Gastrocnemius medialis (tissue), 4 donors: Measurements from ENCODE around the gene PTPRE. TPM values are rescaled to one million over a fixed set of nuclear protein-coding genes. Genes with fewer than 3 reads are reported as not detected.

Experiments used
- ATAC-seq, 2 donors: fragments of 150-250 bp; one replicate each; pipeline ENCODE4 v1.9.1; 2016
- DNase-seq, 2 donors: peaks; one replicate each; pipeline ENCODE4 v3.0.0-alpha.2; 2019
- H3K27ac ChIP-seq, 4 donors: fragments of 200-600 bp; sonication (generic); 1 replicate in 1 of 4; 2 replicates in 3 of 4; pipeline ENCODE4 v1.5.1; 2016 to 2018; ENCODE audit warnings: mild to moderate bottlenecking in 2 of 4, moderate library complexity in 1 of 4
- H3K27me3 ChIP-seq, 3 donors: fragments of 200-600 bp; sonication (generic) in 2 of 3; 1 replicate in 1 of 3; 2 replicates in 2 of 3; pipeline versions ENCODE4 v1.5.1 to v1.6.0; 2016 to 2019; ENCODE audit warnings: mild to moderate bottlenecking in 1 of 3, moderate library complexity in 1 of 3
- H3K36me3 ChIP-seq, 2 donors: fragments of 200-600 bp; sonication (generic) in 1 of 2; one replicate each; pipeline ENCODE4 v1.5.1; 2017 to 2018
- H3K4me1 ChIP-seq, 2 donors: fragments of 200-600 bp; sonication (generic) in 1 of 2; one replicate each; pipeline ENCODE4 v1.5.1; 2016 to 2017; ENCODE audit warnings: mild to moderate bottlenecking in 2 of 2
- H3K4me3 ChIP-seq, 4 donors: fragments of 200-600 bp; sonication (generic) in 3 of 4; 1 replicate in 1 of 4; 2 replicates in 3 of 4; pipeline ENCODE4 v1.5.1; 2016 to 2019; ENCODE audit warnings: mild to moderate bottlenecking in 2 of 4
- H3K9me3 ChIP-seq, 3 donors: fragments of 200-600 bp; sonication (generic) in 2 of 3; 1 replicate in 1 of 3; 2 replicates in 2 of 3; pipeline ENCODE4 v1.5.1; 2016 to 2019
- CTCF ChIP-seq, 5 experiments: fragments of 450-650 bp in 3 of 5; fragments of 200-600 bp in 2 of 5; sonication (generic) in 2 of 5; IDR thresholded peaks in 4 of 5; conservative IDR thresholded peaks in 1 of 5; 1 replicate in 4 of 5; 2 replicates in 1 of 5; pipeline ENCODE4 v1.5.1; 2016 to 2019; ENCODE audit warnings: antibody characterized with exemption in 5 of 5, mild to moderate bottlenecking in 3 of 5, moderate library complexity in 3 of 5
- POLR2A ChIP-seq, 2 donors: fragments of 450-650 bp; IDR thresholded peaks; one replicate each; pipeline ENCODE4 v1.6.1; 2017; ENCODE audit warnings: antibody characterized with exemption in 2 of 2, mild to moderate bottlenecking in 2 of 2, moderate library complexity in 2 of 2
- in situ Hi-C, 4 donors: fragments of 200-750 bp; cut with MboI; loops; one replicate each; pipeline versions ENCODE4 v1.15.0 to v1.8.0; 2017; ENCODE audit warnings: low sequenced_read_pairs in 4 of 4
- intact Hi-C: fragments of 100-400 bp; cut with DNase I; formaldehyde crosslinking; loops from one replicate; pipeline ENCODE4 v1.15.1; 2023; ENCODE audit warnings: low total_unique reads
- total RNA-seq, 4 donors: library from RNA; depleted of rRNA; stranded (reverse); fragments of >200 nt; gene quantifications; one replicate each; pipeline versions ENCODE4 v1.1.0 to v1.2.3, GENCODE V29; 2016

PTPRE gene
- total RNA-seq, 4 donors from 2014 or later, result 0.97 to 2.2 (median 1.6) TPM

- H3K27ac ChIP-seq, result no peak overlapping the region
- intact Hi-C loops, result no loop called here
Observed at GRCh38 chr10:128018236-128018635, 111.3 kb downstream of the PTPRE start.

GRCh38 chr10:128018691-128019090, 111.8 kb downstream of the PTPRE start:
- intact Hi-C loops, result no loop called here
- TF ChIP-seq CTCF (IDR thresholded peaks at IDR 0.05 in 4 of 5, conservative IDR thresholded peaks at IDR 0.05 in 1 of 5) (no peak), POLR2A (IDR thresholded peaks at IDR 0.05) (no peak)
- ATAC-seq, result no peak

More at GRCh38 chr10:128018236-128018635, 111.3 kb downstream of the PTPRE start:
- Histone ChIP-seq H3K9me3 (no peaks in the 10 kb centered on the region), H3K36me3 (no peaks in the 10 kb centered on the region), H3K27me3 (no peaks in the 10 kb centered on the region), H3K4me3 (no peak overlapping the region), H3K4me1 (no peaks in the 10 kb centered on the region)
- DNase-seq, result no peak
- in situ Hi-C loops, result loop anchor here in 2 of 4 donors (10.0 kb wide), 1 partner anchor 113 kb away; the partner anchor contains the start of gene PTPRE (in 2 of the 2)
- TF ChIP-seq CTCF (IDR thresholded peaks at IDR 0.05 in 4 of 5, conservative IDR thresholded peaks at IDR 0.05 in 1 of 5), result no peak
- no peak for TF ChIP-seq POLR2A (IDR thresholded peaks at IDR 0.05)
- ATAC-seq, result no peak

GRCh38 chr10:128022261-128023196, 115.6 kb downstream of the PTPRE start:
- no peak for TF ChIP-seq POLR2A (IDR thresholded peaks at IDR 0.05)
- no peak for TF ChIP-seq CTCF (IDR thresholded peaks at IDR 0.05 in 4 of 5, conservative IDR thresholded peaks at IDR 0.05 in 1 of 5)
- intact Hi-C loops (no loop called here), in situ Hi-C loops (no loop called here)
- no peak for ATAC-seq
- H3K9me3 ChIP-seq, result no peaks in the 10 kb centered on the region
- H3K27ac ChIP-seq, result no peak overlapping the region
- no peaks in the 10 kb centered on the region for H3K4me1 ChIP-seq
- no peak for DNase-seq
- H3K36me3 ChIP-seq, result no peaks in the 10 kb centered on the region
- no peak overlapping the region for H3K4me3 ChIP-seq
- H3K27me3 ChIP-seq, result no peaks in the 10 kb centered on the region

More at GRCh38 chr10:128018691-128019090, 111.8 kb downstream of the PTPRE start:
- H3K9me3 ChIP-seq, result no peaks in the 10 kb centered on the region
- no peaks in the 10 kb centered on the region for H3K36me3 ChIP-seq
- H3K4me1 ChIP-seq, result no peaks in the 10 kb centered on the region
- H3K4me3 ChIP-seq, result no peak overlapping the region
- no peak for DNase-seq
- H3K27me3 ChIP-seq, result no peaks in the 10 kb centered on the region
- in situ Hi-C loops, result loop anchor here in 2 of 4 donors (10.0 kb wide), 1 partner anchor 114 kb away; the partner anchor contains the start of gene PTPRE (in 2 of the 2)
- H3K27ac ChIP-seq, result no peak overlapping the region

GRCh38 chr10:128024426-128024825, 117.5 kb downstream of the PTPRE start:
- in situ Hi-C loops (no loop called here), intact Hi-C loops (no loop called here)
- H3K27me3 ChIP-seq, result no peaks in the 10 kb centered on the region
- no peaks in the 10 kb centered on the region for H3K4me1 ChIP-seq
- no peak for TF ChIP-seq POLR2A (IDR thresholded peaks at IDR 0.05)
- TF ChIP-seq CTCF (IDR thresholded peaks at IDR 0.05 in 4 of 5, conservative IDR thresholded peaks at IDR 0.05 in 1 of 5), result no peak
- no peak overlapping the region for H3K27ac ChIP-seq
- no peaks in the 10 kb centered on the region for H3K36me3 ChIP-seq
- DNase-seq, result no peak
- no peak overlapping the region for H3K4me3 ChIP-seq
- H3K9me3 ChIP-seq, result no peaks in the 10 kb centered on the region
- no peak for ATAC-seq
